MCF 10A (cell line): ENCODE results near the gene IFNA8. TPM values are rescaled to one million over a fixed set of nuclear protein-coding genes. Genes with fewer than 3 reads are reported as not detected.

Experiments used
- BruUV-seq: library from RNA; stranded (reverse); fragments of 400-500 nt; replicated peaks from 2 replicates; lab custom pipeline; 2021; lab: Mats Ljungman, UMichigan
- CTCF ChIA-PET: fragments of 300-600 bp; sonication (Branson Sonifier 250); formaldehyde crosslinking; extraction: SDS; loops from one replicate; lab custom pipeline; 2021; ENCODE audit warnings: antibody characterized with exemption, inconsistent platforms; lab: Yijun Ruan, JAX
- POLR2A ChIA-PET: fragments of 300-600, 350-650 bp; sonication (Branson Sonifier 250); formaldehyde crosslinking; extraction: SDS; loops from one replicate; lab custom pipeline; 2020; ENCODE audit warnings: antibody characterized with exemption, inconsistent platforms; lab: Yijun Ruan, JAX
- DNase-seq: peaks from one replicate; pipeline ENCODE4 v3.0.0-alpha.2; 2018; ENCODE audit not compliant: unreplicated experiment
- H3K27ac Mint-ChIP-seq: one replicate; pipeline ENCODE4 v1.8.0; 2022; ENCODE audit warnings: mild to moderate bottlenecking, low read depth, mixed read lengths; ENCODE audit not compliant: unreplicated experiment
- H3K27me3 Mint-ChIP-seq: one replicate; pipeline ENCODE4 v1.8.0; 2022; ENCODE audit warnings: mixed read lengths; ENCODE audit not compliant: insufficient read depth, unreplicated experiment
- H3K36me3 Mint-ChIP-seq: one replicate; pipeline ENCODE4 v1.8.0; 2022; ENCODE audit warnings: mild to moderate bottlenecking, moderate library complexity, mixed read lengths; ENCODE audit not compliant: insufficient read depth, unreplicated experiment
- H3K4me1 Mint-ChIP-seq: one replicate; pipeline ENCODE4 v1.8.0; 2022; ENCODE audit warnings: mixed read lengths; ENCODE audit not compliant: insufficient read depth, unreplicated experiment
- H3K4me3 Mint-ChIP-seq: one replicate; pipeline ENCODE4 v1.8.0; 2022; ENCODE audit warnings: mild to moderate bottlenecking, moderate library complexity, mixed read lengths; ENCODE audit not compliant: unreplicated experiment
- H3K9me3 Mint-ChIP-seq: one replicate; pipeline ENCODE4 v1.8.0; 2022; ENCODE audit warnings: mixed read lengths; ENCODE audit not compliant: unreplicated experiment
- CTCF ChIP-seq: fragments of 200-600 bp; IDR thresholded peaks from one replicate; pipeline ENCODE4 v1.8.0; 2022; ENCODE audit warnings: antibody characterized with exemption, mild to moderate bottlenecking; ENCODE audit not compliant: unreplicated experiment
- intact Hi-C: fragments of 100-400 bp; cut with micrococcal nuclease; formaldehyde crosslinking; loops from 2 replicates; pipeline ENCODE4 v1.14.1; 2022
- total RNA-seq: library from RNA; stranded (reverse); gene quantifications from 2 replicates; pipeline ENCODE4 v1.2.3, GENCODE V29; 2022

The IFNA8 gene
- total RNA-seq, 1 experiment from 2014 or later = not detected

GRCh38 chr9:21402386-21403251, 6.3 kb upstream of the IFNA8 start:
- TF ChIP-seq CTCF = no peak
- no TSS peak for BruUV-seq
- intact Hi-C loops = no loop called here
- no peaks in the 10 kb centered on the region for H3K4me1 Mint-ChIP-seq
- DNase-seq = no peak
- peaks cover 4% of the 10 kb centered on the region for H3K36me3 Mint-ChIP-seq
- CTCF ChIA-PET = interaction anchor here (0.6 kb wide), 1 partner anchor 32 kb away, joined by 3 read pairs; no protein-coding TSS in a partner anchor
- H3K27ac Mint-ChIP-seq = no peak overlapping the region
- POLR2A ChIA-PET = no interaction called here
- H3K9me3 Mint-ChIP-seq = no peaks in the 10 kb centered on the region
- peaks cover 33% of the 10 kb centered on the region for H3K27me3 Mint-ChIP-seq
- no peak overlapping the region for H3K4me3 Mint-ChIP-seq

GRCh38 chr9:21404146-21404545, 4.8 kb upstream of the IFNA8 start:
- peaks cover 25% of the 10 kb centered on the region for H3K27me3 Mint-ChIP-seq
- H3K27ac Mint-ChIP-seq = no peak overlapping the region
- no peaks in the 10 kb centered on the region for H3K4me1 Mint-ChIP-seq
- no peak for DNase-seq
- H3K4me3 Mint-ChIP-seq = no peak overlapping the region
- H3K9me3 Mint-ChIP-seq = no peaks in the 10 kb centered on the region
- no TSS peak for BruUV-seq
- intact Hi-C loops = no loop called here
- TF ChIP-seq CTCF = no peak
- ChIA-PET CTCF (no interaction called here), POLR2A (no interaction called here)
- H3K36me3 Mint-ChIP-seq = peaks cover 4% of the 10 kb centered on the region

GRCh38 chr9:21412107-21412506, 3.2 kb downstream of the IFNA8 start:
- POLR2A ChIA-PET = no interaction called here
- no TSS peak for BruUV-seq
- no peak for DNase-seq

More at GRCh38 chr9:21412107-21412506, 3.2 kb downstream of the IFNA8 start:
- no peaks in the 10 kb centered on the region for H3K36me3 Mint-ChIP-seq
- no peak overlapping the region for H3K27ac Mint-ChIP-seq
- H3K9me3 Mint-ChIP-seq = no peaks in the 10 kb centered on the region
- H3K4me1 Mint-ChIP-seq = no peaks in the 10 kb centered on the region
- H3K4me3 Mint-ChIP-seq = no peak overlapping the region
- TF ChIP-seq CTCF = no peak
- H3K27me3 Mint-ChIP-seq = peaks cover 28% of the 10 kb centered on the region
- intact Hi-C loops = no loop called here
- CTCF ChIA-PET = no interaction called here
